PC-9 (cell line): ENCODE results near the gene ADAMTS13.

ENCODE experiments used
- CTCF ChIP-seq: fragments of 200-600 bp; sonication (generic); conservative IDR thresholded peaks from 2 replicates; pipeline ENCODE4 v1.6.1; 2017; ENCODE audit warnings: mixed run types, antibody characterized with exemption, mild to moderate bottlenecking, moderate library complexity
- EZH2 ChIP-seq: fragments of 200-600 bp; sonication (generic); IDR thresholded peaks from 2 replicates; pipeline ENCODE4 v1.8.0; 2017; ENCODE audit warnings: antibody characterized with exemption, low read depth

GRCh38 chr9:133472277-133472645 is 50.1 kb downstream of the ADAMTS13 start:
- TF ChIP-seq CTCF = no peak
- TF ChIP-seq EZH2 = no peak
